ENCODE results near the gene CST9.

The CST9 gene

DNA sequence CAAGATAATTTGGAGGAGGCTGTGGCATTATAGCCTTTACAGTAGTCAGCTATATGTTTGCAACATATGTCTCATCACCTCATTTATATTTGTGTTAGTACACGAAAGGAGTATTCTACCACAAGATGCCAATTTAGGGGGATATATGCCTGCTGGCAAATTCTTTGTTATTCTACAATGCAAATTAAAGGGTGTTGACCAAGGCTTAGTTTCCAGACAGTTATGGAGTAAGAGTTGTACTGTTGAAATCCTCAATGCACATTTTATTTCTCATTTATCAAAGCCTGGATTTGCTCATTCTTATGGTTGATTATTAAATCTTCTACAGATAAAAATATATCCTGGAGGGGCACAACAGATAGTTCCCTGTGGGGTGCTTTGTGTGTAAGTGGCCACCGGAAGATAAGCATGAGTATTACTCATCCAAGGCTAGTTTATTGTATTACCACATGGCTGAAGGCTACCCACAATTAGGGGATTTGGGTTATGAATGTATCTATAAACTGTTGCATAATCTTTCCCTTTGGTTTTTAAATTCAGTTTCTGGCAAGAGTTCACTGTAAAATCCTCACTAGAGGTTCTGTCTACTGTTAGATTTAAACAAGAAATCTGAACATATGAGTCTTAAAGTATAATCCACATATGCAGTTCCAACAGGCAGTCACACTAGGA lies 9.0 kb downstream of the CST9 start:
- no peaks in the 10 kb centered on the region for H3K27me3 ChIP-seq
- TF ChIP-seq, protein P1, sequence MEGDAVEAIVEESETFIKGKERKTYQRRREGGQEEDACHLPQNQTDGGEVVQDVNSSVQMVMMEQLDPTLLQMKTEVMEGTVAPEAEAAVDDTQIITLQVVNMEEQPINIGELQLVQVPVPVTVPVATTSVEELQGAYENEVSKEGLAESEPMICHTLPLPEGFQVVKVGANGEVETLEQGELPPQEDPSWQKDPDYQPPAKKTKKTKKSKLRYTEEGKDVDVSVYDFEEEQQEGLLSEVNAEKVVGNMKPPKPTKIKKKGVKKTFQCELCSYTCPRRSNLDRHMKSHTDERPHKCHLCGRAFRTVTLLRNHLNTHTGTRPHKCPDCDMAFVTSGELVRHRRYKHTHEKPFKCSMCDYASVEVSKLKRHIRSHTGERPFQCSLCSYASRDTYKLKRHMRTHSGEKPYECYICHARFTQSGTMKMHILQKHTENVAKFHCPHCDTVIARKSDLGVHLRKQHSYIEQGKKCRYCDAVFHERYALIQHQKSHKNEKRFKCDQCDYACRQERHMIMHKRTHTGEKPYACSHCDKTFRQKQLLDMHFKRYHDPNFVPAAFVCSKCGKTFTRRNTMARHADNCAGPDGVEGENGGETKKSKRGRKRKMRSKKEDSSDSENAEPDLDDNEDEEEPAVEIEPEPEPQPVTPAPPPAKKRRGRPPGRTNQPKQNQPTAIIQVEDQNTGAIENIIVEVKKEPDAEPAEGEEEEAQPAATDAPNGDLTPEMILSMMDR (IDR thresholded peaks at IDR 0.05) = no peak
- no peaks in the 10 kb centered on the region for H3K4me1 ChIP-seq
- no peak overlapping the region for H3K4me3 ChIP-seq
- intact Hi-C loops (cut with DNase I; ENCODE audit: low total_unique reads) = no loop called here
- H3K27ac ChIP-seq = no peak overlapping the region
- no peaks in the 10 kb centered on the region for H3K9me3 ChIP-seq
- DNase-seq = no peak
- H3K36me3 ChIP-seq = no peaks in the 10 kb centered on the region

- TF ChIP-seq, protein P1 (IDR thresholded peaks at IDR 0.05) = no peak
- no peak overlapping the region for H3K27ac ChIP-seq
- no peak for DNase-seq
- intact Hi-C loops (cut with DNase I; ENCODE audit: low total_unique reads) = no loop called here
- no peaks in the 10 kb centered on the region for H3K9me3 ChIP-seq
- no peaks in the 10 kb centered on the region for H3K4me1 ChIP-seq
- no peaks in the 10 kb centered on the region for H3K36me3 ChIP-seq
- H3K4me3 ChIP-seq = no peak overlapping the region
- H3K27me3 ChIP-seq = no peaks in the 10 kb centered on the region
These were observed 9.8 kb downstream of the CST9 start for GRCh38 chr20:23595941-23596340.

- Histone ChIP-seq H3K9me3 (no peaks in the 10 kb centered on the region), H3K4me3 (no peak overlapping the region), H3K4me1 (no peaks in the 10 kb centered on the region), H3K36me3 (no peaks in the 10 kb centered on the region), H3K27ac (no peak overlapping the region), H3K27me3 (peaks cover 0 to 20% of the 10 kb centered on the region in 2 donors)
- intact Hi-C loops (cut with DNase I; ENCODE audit: low total_unique reads) = no loop called here
- TF ChIP-seq, protein P1 (IDR thresholded peaks at IDR 0.05) = no peak
- DNase-seq = peak in 1 of 2 donors; percentile 5
These were observed 17.0 kb downstream of the CST9 start for GRCh38 chr20:23588434-23589403.

DNA sequence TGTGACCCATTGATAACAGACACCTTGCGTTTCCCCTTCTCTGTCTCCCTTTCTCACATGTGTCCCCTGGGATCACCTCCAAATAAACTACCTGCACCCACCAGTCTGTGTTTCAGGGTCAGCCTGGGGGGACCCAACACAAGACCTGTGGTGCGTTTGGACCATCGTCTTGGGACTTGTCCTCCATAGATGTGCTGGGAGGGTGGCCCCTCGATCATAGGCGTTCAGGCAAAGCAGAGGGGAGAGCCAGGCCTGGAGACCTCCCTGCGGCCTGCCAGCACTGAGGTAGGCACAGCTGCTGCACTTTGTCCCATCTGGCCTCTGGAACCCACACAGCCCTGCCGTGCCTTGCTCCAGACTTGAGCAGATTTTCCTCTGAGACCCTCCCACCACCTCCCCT lies 18.1 kb downstream of the CST9 start:
- H3K27me3 ChIP-seq = peaks cover 0 to 20% of the 10 kb centered on the region in 2 donors
- H3K27ac ChIP-seq = no peak overlapping the region
- H3K36me3 ChIP-seq = no peaks in the 10 kb centered on the region
- intact Hi-C loops (cut with DNase I; ENCODE audit: low total_unique reads) = no loop called here
- no peak overlapping the region for H3K4me3 ChIP-seq
- H3K4me1 ChIP-seq = no peaks in the 10 kb centered on the region
- peak in 1 of 2 donors; percentile 2 for DNase-seq
- TF ChIP-seq, protein P1 (IDR thresholded peaks at IDR 0.05) = no peak
- no peaks in the 10 kb centered on the region for H3K9me3 ChIP-seq

DNA sequence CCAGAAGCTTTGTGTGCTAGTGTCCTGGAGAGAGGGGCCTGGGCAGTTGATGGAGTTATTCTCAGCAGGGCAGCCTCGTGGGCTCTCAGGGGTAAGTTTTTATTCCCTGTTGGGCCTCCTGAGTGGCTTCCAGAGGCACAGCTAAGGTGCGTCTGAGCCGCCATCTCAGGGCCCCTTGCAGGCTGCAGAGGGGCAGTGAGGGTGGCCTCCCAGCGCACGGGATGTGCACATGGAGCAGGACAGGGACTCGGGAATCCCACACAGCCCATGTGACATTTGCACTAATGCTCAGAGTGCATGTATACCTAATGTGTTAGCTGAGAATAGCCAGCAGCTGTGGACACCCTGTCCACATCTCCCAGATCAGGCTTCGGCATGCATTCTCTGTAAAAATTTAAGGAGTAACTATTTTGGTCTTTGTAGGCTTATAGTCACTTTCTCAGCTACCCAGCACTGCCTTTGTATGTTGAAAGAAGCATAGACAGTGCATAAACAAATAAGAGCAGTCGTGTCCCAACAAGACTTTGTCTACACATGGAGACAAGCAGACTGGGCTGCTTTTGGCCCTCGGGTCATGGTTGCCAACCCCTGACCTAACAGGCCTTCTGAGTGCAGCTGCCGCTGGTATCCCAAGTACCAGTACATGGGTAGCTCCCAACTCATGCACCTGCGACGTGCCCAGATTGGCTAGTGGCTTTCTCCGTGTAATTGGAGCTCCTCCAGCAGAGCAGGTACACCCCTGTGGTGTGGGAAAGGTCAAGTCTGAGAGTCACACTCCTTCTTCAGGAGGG lies 18.8 kb downstream of the CST9 start:
- TF ChIP-seq, protein P1 (IDR thresholded peaks at IDR 0.05) = no peak
- peaks cover 0 to 20% of the 10 kb centered on the region in 2 donors for H3K27me3 ChIP-seq
- H3K4me3 ChIP-seq = no peak overlapping the region
- intact Hi-C loops (cut with DNase I; ENCODE audit: low total_unique reads) = no loop called here
- no peaks in the 10 kb centered on the region for H3K4me1 ChIP-seq
- H3K9me3 ChIP-seq = no peaks in the 10 kb centered on the region
- DNase-seq = peak in 1 of 2 donors; percentile 13
- H3K27ac ChIP-seq = no peak overlapping the region
- no peaks in the 10 kb centered on the region for H3K36me3 ChIP-seq

Data from tibial artery (tissue), 4 donors.